UCSD-AML1 (cell line): ENCODE measurements around the gene ADCY4.

Experiments
- DNase-seq: peaks from one replicate; lab custom pipeline; 2025; ENCODE audit not compliant: unreplicated experiment; lab: John Stamatoyannopoulos, UW

Gene ADCY4

GRCh38 chr14:24279301-24280186 lies 55.3 kb downstream of the ADCY4 start:
- DNase-seq, result peak; percentile 48

GRCh38 chr14:24278424-24278823 lies 56.4 kb downstream of the ADCY4 start:
- DNase-seq, result no peak

GRCh38 chr14:24277606-24278321 lies 57.1 kb downstream of the ADCY4 start:
- DNase-seq, result peak; percentile 67

- DNase-seq, result no peak
Observed at GRCh38 chr14:24277071-24277470, 57.8 kb downstream of the ADCY4 start.

- no peak for DNase-seq
Observed at GRCh38 chr14:24274101-24274543, 60.7 kb downstream of the ADCY4 start.

GRCh38 chr14:24273422-24273998 lies 61.4 kb downstream of the ADCY4 start:
- DNase-seq, result no peak

GRCh38 chr14:24272467-24272866 lies 62.4 kb downstream of the ADCY4 start:
- DNase-seq, result no peak

GRCh38 chr14:24271834-24272263 lies 63.0 kb downstream of the ADCY4 start:
- DNase-seq, result no peak

GRCh38 chr14:24271134-24271833 lies 63.6 kb downstream of the ADCY4 start, which contains the start of gene RABGGTA:
RABGGTA (minus strand) TSS chr14:24271597; CDS start chr14:24271115, 482 bp downstream.
- DNase-seq, result peak; percentile 89

GRCh38 chr14:24270537-24271133 lies 64.2 kb downstream of the ADCY4 start:
- no peak for DNase-seq

GRCh38 chr14:24269910-24270536 lies 64.8 kb downstream of the ADCY4 start:
- DNase-seq, result no peak

- no peak for DNase-seq
Observed at GRCh38 chr14:24269368-24269767, 65.5 kb downstream of the ADCY4 start.
